ENCODE results near the gene TMEM125. TPM values are rescaled to one million over a fixed set of nuclear protein-coding genes. Genes with fewer than 3 reads are reported as not detected.

TMEM125 gene
- total and polyA plus RNA-seq, 9 of the 15 experiments (the other 6 are each of a cell fraction or from before 2014, with no cell fraction given) = 0.07 to 0.08 TPM; not detected in 7

- no peaks in the 10 kb centered on the region for H3K36me3 ChIP-seq (ENCODE audit: control insufficient read depth, insufficient read depth, low read length)
- BruUV-seq (replicated peaks) = no TSS peak
- no peaks in the 10 kb centered on the region for H3K9me1 ChIP-seq (ENCODE audit: control insufficient read depth, insufficient read depth, low read length)
- peaks cover 6% of the 10 kb centered on the region for H4K20me1 ChIP-seq (replicated peaks; ENCODE audit: control insufficient read depth, insufficient read depth, low read length)
- no peak overlapping the region for H3K4me2 ChIP-seq (ENCODE audit: insufficient read depth, low read length)
- ChIA-PET POLR2A (interaction anchor here (0.5 to 1.5 kb wide), 4 partner anchors 9 to 270 kb away, joined by 3 to 5 read pairs (median 4); no protein-coding TSS in a partner anchor), CTCF (ENCODE audit: low intra/inter-chr PET ratio) (no interaction called here)
- H3K4me1 ChIP-seq (replicated peaks in 1 of 2; ENCODE audit: control insufficient read depth in 2 of 2, insufficient read depth in 2 of 2, low read length in 2 of 2) = 0 out of 5 replicates have a peak, but pooled peaks cover 0 to 3% of the 10 kb centered on the region in 2 experiments
- in situ Hi-C loops (cut with MboI) = no loop called here
- no peak overlapping the region for H2AFZ ChIP-seq (ENCODE audit: low read depth, low read length)
- no peak overlapping the region for H3K4me3 ChIP-seq
- no peak overlapping the region for H3K27ac ChIP-seq (ENCODE audit: extremely low read depth, low read depth, low read length)
- no peak for FAIRE-seq
- no peaks in the 10 kb centered on the region for H3K9me3 ChIP-seq (replicated peaks; ENCODE audit: control insufficient read depth, insufficient read depth, low read depth, low read length)
- intact Hi-C loops (cut with micrococcal nuclease) = no loop called here
- H3K9ac ChIP-seq (ENCODE audit: insufficient read depth in 1 of 2, low read depth in 2 of 2, low read length in 2 of 2) = no peak overlapping the region
- H3K79me2 ChIP-seq (ENCODE audit: control insufficient read depth, insufficient read depth, low read length) = no peaks in the 10 kb centered on the region
- peak; percentile 86 for TF ChIP-seq FOSL1 (tag; conservative IDR thresholded peaks at IDR 0.05)
- peak; percentile 28 for TF ChIP-seq MEIS2 (IDR thresholded peaks at IDR 0.05; ENCODE audit: partially characterized antibody)
- peak; percentile 42; the same call in 1 of the 2 replicates for TF ChIP-seq SOX6 (IDR thresholded peaks at IDR 0.05)
- TF ChIP-seq ATF3 (IDR thresholded peaks at IDR 0.05) = peak; percentile 42; the same call in 1 of the 2 replicates
- no peak for TF ChIP-seq ATF3 (CRISPR knock-in tag; conservative IDR thresholded peaks at IDR 0.05)
- TF ChIP-seq JUND (IDR thresholded peaks at IDR 0.05; ENCODE audit: borderline replicate concordance, low read depth, low read length) = peak; percentile 50; the same call in 1 of the 2 replicates
- no peak for TF ChIP-seq JUND (tag; IDR thresholded peaks at IDR 0.05; ENCODE audit: borderline replicate concordance, low read depth, low read length)
- TF ChIP-seq SFPQ (IDR thresholded peaks at IDR 0.05; ENCODE audit: low read depth, low read length) = no peak
- TF ChIP-seq PBX2 (CRISPR knock-in tag; IDR thresholded peaks at IDR 0.05; ENCODE audit: low read depth) = no peak
- peak; percentile 50; the same call in 1 of the 2 replicates for TF ChIP-seq PBX2 (tag; conservative IDR thresholded peaks at IDR 0.05; ENCODE audit: low read depth)
- peak; percentile 71 for TF ChIP-seq CEBPB (tag; IDR thresholded peaks at IDR 0.05)
- TF ChIP-seq CEBPG (CRISPR knock-in tag; IDR thresholded peaks at IDR 0.05) = no peak
- TF ChIP-seq CEBPG (tag; conservative IDR thresholded peaks at IDR 0.05 in 1 of 2, IDR thresholded peaks at IDR 0.05 in 1 of 2) = peak; percentile 31 to 49; a peak in 2 of 4 replicates
- no peak for TF ChIP-seq GTF2B (IDR thresholded peaks at IDR 0.05; ENCODE audit: extremely low read depth, insufficient read length)
- ATAC-seq = no peak
- 4% methylated on average over 7 of the region's 7 CpGs for WGBS (ENCODE audit: insufficient coverage, low coverage, missing lambda C conversion rate)
- DNase-seq (ENCODE audit: extremely low read depth in 1 of 4, low spot score in 3 of 4) = no peak
- peaks cover 38 to 43% of the 10 kb centered on the region in 2 experiments; a peak in 4 of 5 replicates for H3K27me3 ChIP-seq (ENCODE audit: control insufficient read depth in 2 of 2, insufficient read depth in 2 of 2, low read length in 2 of 2)
Observed at GRCh38 chr1:43293896-43294760, 24.3 kb downstream of the TMEM125 start.
